Left ventricle myocardium inferior (tissue), 1 donor: ENCODE measurements around the gene ZNF599. TPM values are rescaled to one million over a fixed set of nuclear protein-coding genes. Genes with fewer than 3 reads are reported as not detected.
"Not testable (repeated sequence)": the region's sequence is repeated elsewhere in the genome, so short reads cannot be mapped to it uniquely, and the experiment has no call there.

Source experiments
- DNase-seq: peaks from one replicate; pipeline ENCODE4 v3.0.0-alpha.2; 2020
- H3K27ac ChIP-seq: fragments of 200-600 bp; replicated peaks from 2 replicates; pipeline ENCODE4 v1.8.0; 2021
- H3K27me3 ChIP-seq: fragments of 200-600 bp; 2 replicates; pipeline ENCODE4 v1.8.0; 2021; ENCODE audit warnings: low read depth
- H3K36me3 ChIP-seq: fragments of 200-600 bp; 2 replicates; pipeline ENCODE4 v1.8.0; 2021
- H3K4me1 ChIP-seq: fragments of 200-600 bp; 2 replicates; pipeline ENCODE4 v1.8.0; 2021
- H3K4me3 ChIP-seq: fragments of 200-600 bp; 2 replicates; pipeline ENCODE4 v1.8.0; 2021; ENCODE audit warnings: mild to moderate bottlenecking, moderate library complexity
- H3K9me3 ChIP-seq: fragments of 200-600 bp; replicated peaks from 2 replicates; pipeline ENCODE4 v1.8.0; 2021
- CTCF ChIP-seq: fragments of 200-600 bp; IDR thresholded peaks from 2 replicates; pipeline ENCODE4 v1.8.0; 2021; ENCODE audit warnings: antibody characterized with exemption, mild to moderate bottlenecking, borderline replicate concordance
- intact Hi-C: fragments of 100-400 bp; cut with micrococcal nuclease; formaldehyde crosslinking; loops from one replicate; pipeline ENCODE4 v1.11.0; 2022
- total RNA-seq: library from RNA; stranded (reverse); fragmentation: NEBNext Ultra II Directional; extraction: Animal tissue kit (Norgen Biotek cat#: 25700); gene quantifications from one replicate; pipeline ENCODE4 v1.2.1, GENCODE V29; 2021
- donor health status: DM: no; HTN: yes; CAD: no; lungs with severe emphysema.

Gene ZNF599
- total RNA-seq, 1 donor from 2014 or later: 4.4 TPM

GRCh38 chr19:34806976-34807860 lies 34.2 kb upstream of the ZNF599 start:
- no peak for TF ChIP-seq CTCF

GRCh38 chr19:34804115-34804514 lies 31.1 kb upstream of the ZNF599 start:
- intact Hi-C loops: no loop called here
- H3K27ac ChIP-seq: no peak overlapping the region
- H3K4me1 ChIP-seq: no peaks in the 10 kb centered on the region
- H3K4me3 ChIP-seq: no peak overlapping the region
- H3K36me3 ChIP-seq: peaks cover 4% of the 10 kb centered on the region
- no peak for TF ChIP-seq CTCF
- H3K27me3 ChIP-seq: peaks cover 21% of the 10 kb centered on the region
- DNase-seq: no peak
- peaks cover 33% of the 10 kb centered on the region for H3K9me3 ChIP-seq

More at GRCh38 chr19:34806976-34807860, 34.2 kb upstream of the ZNF599 start:
- no peak overlapping the region for H3K27ac ChIP-seq
- peaks cover 16% of the 10 kb centered on the region for H3K9me3 ChIP-seq
- intact Hi-C loops: no loop called here
- no peak for DNase-seq
- peaks cover 17% of the 10 kb centered on the region for H3K27me3 ChIP-seq
- H3K4me3 ChIP-seq: no peak overlapping the region
- H3K36me3 ChIP-seq: peaks cover 8% of the 10 kb centered on the region
- no peaks in the 10 kb centered on the region for H3K4me1 ChIP-seq

- H3K9me3 ChIP-seq: peaks cover 24% of the 10 kb centered on the region
- DNase-seq, H3K4me1 ChIP-seq, H3K27ac ChIP-seq, intact Hi-C loops, H3K27me3 ChIP-seq, H3K4me3 ChIP-seq, H3K36me3 ChIP-seq: not testable (repeated sequence)
These were observed 23.9 kb upstream of the ZNF599 start for GRCh38 chr19:34796953-34797352.

- no peak for TF ChIP-seq CTCF
- Histone ChIP-seq H3K9me3 (peaks cover 5% of the 10 kb centered on the region), H3K27me3 (peaks cover 28% of the 10 kb centered on the region), H3K4me1 (no peaks in the 10 kb centered on the region), H3K36me3 (no peaks in the 10 kb centered on the region), H3K27ac (no peak overlapping the region), H3K4me3 (no peak overlapping the region)
- intact Hi-C loops: no loop called here
- no peak for DNase-seq
These were observed 21.3 kb upstream of the ZNF599 start for GRCh38 chr19:34794066-34794960.

- intact Hi-C loops: no loop called here
- H3K27me3 ChIP-seq: peaks cover 30% of the 10 kb centered on the region
- no peak overlapping the region for H3K27ac ChIP-seq
- H3K4me3 ChIP-seq: no peak overlapping the region
- no peaks in the 10 kb centered on the region for H3K9me3 ChIP-seq
- TF ChIP-seq CTCF: no peak
- no peaks in the 10 kb centered on the region for H3K36me3 ChIP-seq
- no peak for DNase-seq
- no peaks in the 10 kb centered on the region for H3K4me1 ChIP-seq
These were observed 20.6 kb upstream of the ZNF599 start for GRCh38 chr19:34793565-34793964.

GRCh38 chr19:34788074-34788473 lies 15.1 kb upstream of the ZNF599 start:
- Histone ChIP-seq H3K27ac (no peak overlapping the region), H3K4me1 (no peaks in the 10 kb centered on the region), H3K27me3 (peaks cover 54% of the 10 kb centered on the region), H3K36me3 (no peaks in the 10 kb centered on the region), H3K9me3 (no peaks in the 10 kb centered on the region), H3K4me3 (no peak overlapping the region)
- DNase-seq: no peak
- intact Hi-C loops: no loop called here
- TF ChIP-seq CTCF: no peak
